GM12874 (cell line): ENCODE results near the gene RAB8A.

Experiments used
- TF ChIP-seq, protein P1 (sequence below): IDR thresholded peaks from 2 replicates; pipeline ENCODE4 v1.5.1; 2011; ENCODE audit warnings: low read depth, mild to moderate bottlenecking, control low read depth, low read length, moderate library complexity; ENCODE audit not compliant: insufficient read depth

Gene RAB8A

DNA sequence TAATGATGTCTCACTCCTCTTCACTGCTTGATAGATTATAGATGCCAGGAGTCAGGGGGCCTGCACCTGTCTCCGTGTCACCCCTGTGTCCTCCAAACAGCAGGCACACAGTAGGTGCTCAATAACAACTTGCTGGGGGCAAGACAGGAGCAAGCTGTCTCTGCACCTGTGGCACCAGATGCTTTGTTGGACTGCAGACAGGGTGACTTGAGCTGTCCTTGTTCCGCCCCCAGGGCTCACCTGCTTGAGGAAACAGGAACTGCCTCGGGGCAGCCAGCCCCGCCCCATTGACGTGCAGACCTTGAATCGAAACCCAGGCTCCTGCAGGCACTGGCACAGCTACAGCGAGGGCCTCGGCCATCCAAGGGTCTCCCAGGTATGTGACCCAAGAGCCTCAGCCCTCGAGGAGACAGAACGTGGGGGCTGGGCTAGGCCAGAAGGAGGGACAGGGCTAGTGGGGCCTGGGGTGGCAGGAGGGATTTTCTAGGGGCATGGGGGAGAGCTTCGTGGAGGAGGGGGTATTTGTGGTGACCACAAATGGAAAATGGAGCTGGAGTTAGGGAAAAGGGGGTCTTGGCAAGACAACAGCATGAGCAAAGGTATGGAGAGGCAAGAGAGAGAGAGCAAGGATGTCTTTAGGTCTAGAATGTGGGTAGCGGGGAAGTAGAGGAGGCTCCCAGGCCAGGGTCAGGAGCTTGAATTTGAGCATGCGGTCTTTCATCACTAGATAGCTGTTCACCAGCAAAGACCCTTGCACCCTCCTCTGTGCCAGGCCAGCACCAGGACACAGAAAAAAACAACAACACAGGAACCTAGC lies 31.9 kb downstream of the RAB8A start, which contains the start of gene HSH2D:
TSS of gene HSH2D (plus strand) at position 287 of the 817 bp plus-strand sequence. CDS start 5,066 bp downstream, outside the sequence.
- TF ChIP-seq, protein P1, sequence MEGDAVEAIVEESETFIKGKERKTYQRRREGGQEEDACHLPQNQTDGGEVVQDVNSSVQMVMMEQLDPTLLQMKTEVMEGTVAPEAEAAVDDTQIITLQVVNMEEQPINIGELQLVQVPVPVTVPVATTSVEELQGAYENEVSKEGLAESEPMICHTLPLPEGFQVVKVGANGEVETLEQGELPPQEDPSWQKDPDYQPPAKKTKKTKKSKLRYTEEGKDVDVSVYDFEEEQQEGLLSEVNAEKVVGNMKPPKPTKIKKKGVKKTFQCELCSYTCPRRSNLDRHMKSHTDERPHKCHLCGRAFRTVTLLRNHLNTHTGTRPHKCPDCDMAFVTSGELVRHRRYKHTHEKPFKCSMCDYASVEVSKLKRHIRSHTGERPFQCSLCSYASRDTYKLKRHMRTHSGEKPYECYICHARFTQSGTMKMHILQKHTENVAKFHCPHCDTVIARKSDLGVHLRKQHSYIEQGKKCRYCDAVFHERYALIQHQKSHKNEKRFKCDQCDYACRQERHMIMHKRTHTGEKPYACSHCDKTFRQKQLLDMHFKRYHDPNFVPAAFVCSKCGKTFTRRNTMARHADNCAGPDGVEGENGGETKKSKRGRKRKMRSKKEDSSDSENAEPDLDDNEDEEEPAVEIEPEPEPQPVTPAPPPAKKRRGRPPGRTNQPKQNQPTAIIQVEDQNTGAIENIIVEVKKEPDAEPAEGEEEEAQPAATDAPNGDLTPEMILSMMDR, result no peak

DNA sequence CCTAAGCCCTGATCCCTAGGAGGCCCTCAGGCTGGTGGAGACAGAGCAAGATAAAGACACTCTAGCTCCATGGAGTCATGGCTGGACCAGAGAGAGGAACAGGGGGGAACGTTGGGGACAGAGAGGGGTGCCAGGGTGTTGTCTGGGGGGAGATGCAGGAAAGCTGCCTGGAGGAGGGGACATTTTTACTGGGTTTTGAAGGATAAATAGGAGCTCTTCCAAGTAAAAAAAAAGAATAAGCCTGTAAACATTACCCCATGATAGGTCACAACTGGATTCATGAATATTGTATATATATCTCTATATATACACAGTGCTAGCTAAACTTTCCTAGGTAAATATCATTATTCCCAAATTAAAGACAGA lies 32.5 kb downstream of the RAB8A start:
- TF ChIP-seq, protein P1, result no peak

DNA sequence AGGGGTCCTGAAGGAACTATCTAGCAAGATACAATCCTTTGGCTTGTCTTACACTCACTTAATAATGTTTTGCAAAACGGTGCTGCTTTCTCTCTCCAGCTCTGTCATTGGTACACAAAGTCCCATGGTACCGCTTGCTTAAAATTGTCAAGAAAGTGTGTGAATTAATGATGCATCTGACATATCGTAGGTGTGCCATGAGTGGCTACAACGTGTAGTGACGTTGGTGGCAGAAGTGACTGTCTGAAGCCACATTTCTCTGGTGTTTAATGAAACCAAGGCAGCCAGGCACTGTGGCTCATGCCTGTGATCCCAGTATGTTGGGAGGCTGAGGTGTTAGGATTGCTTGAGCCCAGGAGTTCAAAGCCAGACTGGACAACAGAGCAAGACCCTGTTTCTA lies 34.4 kb downstream of the RAB8A start:
- TF ChIP-seq, protein P1, result no peak

DNA sequence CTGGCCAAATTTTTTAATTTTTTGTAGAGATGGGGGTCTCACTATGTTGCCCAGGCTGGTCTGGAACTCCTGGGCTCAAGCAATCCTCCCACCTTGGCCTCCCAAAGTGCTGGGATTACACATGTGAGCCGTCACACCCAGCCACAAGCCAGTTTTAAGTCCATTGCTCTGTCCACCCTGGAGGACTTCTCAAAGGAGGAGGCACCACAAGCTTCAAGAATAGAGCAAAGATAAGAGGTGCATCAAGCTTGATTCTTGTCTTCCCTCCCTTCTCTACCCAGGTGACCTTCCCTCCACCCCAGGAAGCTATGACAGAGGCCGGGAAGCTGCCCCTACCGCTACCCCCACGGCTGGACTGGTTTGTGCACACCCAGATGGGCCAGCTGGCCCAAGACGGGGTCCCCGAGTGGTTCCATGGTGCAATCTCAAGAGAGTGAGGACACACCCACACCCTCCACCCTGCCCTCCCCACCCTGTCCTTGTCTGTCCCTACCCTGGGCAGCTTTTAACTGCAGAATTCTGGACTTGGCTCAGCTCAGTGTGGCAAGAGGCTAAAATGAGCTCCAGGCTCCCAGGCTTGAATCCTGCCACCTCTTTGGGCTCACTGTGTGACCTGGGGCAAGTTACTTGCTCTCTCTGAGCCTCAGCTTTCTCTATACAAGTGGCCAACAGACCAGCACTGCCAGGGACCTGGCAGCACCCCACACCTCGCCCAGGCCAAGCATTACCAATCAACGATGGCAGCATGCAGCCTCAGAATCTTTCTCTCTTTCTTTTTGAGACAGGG lies 36.9 kb downstream of the RAB8A start:
- TF ChIP-seq, protein P1, result no peak

DNA sequence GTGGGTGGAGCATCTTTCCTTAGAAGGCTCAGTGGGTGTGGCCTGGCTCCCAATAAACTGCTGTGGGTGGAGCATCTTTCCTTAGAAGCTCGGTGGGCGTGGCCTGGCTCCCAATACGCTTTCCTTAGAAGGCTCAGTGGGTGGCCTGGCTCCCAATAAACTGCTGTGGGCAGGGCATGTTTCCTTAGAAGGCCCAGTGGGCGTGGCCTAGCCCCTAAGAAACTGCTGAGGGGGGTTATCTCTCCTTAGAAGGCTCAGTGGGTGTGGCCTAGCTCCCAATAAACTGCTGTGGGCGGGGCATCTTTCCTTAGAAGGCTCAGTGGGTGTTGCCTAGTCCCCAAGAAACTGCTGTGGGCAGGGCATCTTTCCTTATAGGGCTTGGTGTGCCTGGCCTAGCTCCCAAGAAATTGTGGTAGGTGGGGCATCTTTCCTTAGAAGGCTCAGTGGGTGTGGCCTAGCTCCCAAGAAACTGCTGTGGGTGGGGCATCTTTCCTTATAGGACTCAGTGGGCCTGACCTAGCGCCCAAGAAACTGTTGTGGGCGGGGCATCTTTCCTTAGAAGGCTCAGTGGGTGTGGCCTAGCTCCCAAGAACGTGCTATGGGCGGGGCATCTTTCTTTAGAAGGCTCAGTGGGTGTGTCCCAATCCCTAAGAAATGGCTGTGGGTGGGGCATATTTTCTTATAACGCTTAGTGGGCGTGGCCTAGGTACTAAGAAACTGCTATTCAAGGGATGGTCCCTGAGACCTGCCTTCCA lies 42.1 kb downstream of the RAB8A start:
- TF ChIP-seq, protein P1, result no peak

DNA sequence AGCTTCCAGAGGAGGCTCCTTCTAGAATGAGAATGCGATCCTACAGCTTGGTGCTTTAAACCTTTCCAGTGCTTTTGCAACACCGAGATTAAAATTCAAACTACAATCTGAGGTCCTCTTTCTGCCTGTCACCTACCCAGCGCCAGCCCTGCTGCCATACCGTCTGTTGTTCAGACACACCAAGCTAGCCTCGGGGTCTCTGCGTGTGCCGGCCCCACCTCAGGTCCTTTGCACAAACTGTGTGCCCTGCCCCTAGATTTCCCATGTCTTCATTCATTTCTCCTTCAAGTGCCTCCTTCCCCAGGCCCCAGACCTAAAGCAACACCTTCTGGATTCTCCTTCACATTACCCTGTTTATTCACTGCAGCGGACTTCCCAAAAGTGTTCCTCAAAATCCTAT lies 42.9 kb downstream of the RAB8A start:
- TF ChIP-seq, protein P1, result no peak

DNA sequence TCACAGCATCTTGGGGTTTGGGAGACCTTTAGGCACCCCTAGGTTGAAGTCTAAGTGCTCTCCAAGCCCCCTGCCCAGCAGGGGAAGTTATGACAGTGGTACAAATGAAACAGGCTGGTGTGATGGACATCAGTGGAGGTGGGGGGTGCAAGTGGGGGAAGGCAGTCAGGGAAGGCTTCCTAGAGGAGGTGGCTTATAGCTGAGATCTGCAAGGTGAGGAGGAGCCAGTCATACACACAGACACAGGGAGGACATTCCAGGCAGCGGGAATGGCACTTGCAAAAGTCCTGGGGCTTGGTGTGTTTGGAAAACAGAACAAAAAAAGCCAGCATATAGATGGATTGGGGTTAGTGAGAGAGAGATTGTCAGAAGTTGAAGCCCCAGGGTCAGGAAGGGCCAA lies 43.4 kb downstream of the RAB8A start:
- TF ChIP-seq, protein P1, result no peak
